GM12891 (cell line): ENCODE measurements around the gene RNF13.
A peak's percentile ranks its signal among the peaks of the same experiment; 100 is the strongest.
"Not testable (repeated sequence)": the region's sequence is repeated elsewhere in the genome, so short reads cannot be mapped to it uniquely, and the experiment has no call there.

Experiments used
- DNase-seq: peaks from one replicate; pipeline ENCODE4 v3.0.0; 2011; ENCODE audit warnings: low spot score; ENCODE audit not compliant: insufficient read length
- FAIRE-seq: peaks from 2 replicates; lab custom pipeline; 2011; peaks lifted over from hg19 to GRCh38; lab: Jason Lieb, UNC
- PAX5 ChIP-seq: IDR thresholded peaks from 2 replicates; pipeline ENCODE4 v1.6.1; 2011; ENCODE audit warnings: low read length, moderate library complexity, mild to moderate bottlenecking; ENCODE audit not compliant: insufficient read depth, severe bottlenecking
- POLR2A ChIP-seq: IDR thresholded peaks from 2 replicates; pipeline ENCODE4 v1.6.1; 2011; ENCODE audit warnings: low read depth, low read length, control low read depth
- POLR2AphosphoS5 ChIP-seq: IDR thresholded peaks from 2 replicates; pipeline ENCODE4 v1.6.1; 2011; ENCODE audit warnings: low read depth, low read length, control low read depth
- POU2F2 ChIP-seq: IDR thresholded peaks from 2 replicates; pipeline ENCODE4 v1.6.1; 2011; ENCODE audit warnings: low read depth, mild to moderate bottlenecking, control low read depth, low read length, moderate library complexity
- SPI1 ChIP-seq: IDR thresholded peaks from 2 replicates; pipeline ENCODE4 v1.6.1; 2011; ENCODE audit warnings: low read depth, low read length, control low read depth
- TAF1 ChIP-seq: IDR thresholded peaks from 2 replicates; pipeline ENCODE4 v1.6.1; 2011; ENCODE audit warnings: low read depth, low read length, control low read depth

Gene RNF13

GRCh38 chr3:149971403-149972075, 158.5 kb downstream of the RNF13 start:
- TF ChIP-seq PAX5: no peak
- TF ChIP-seq POLR2AphosphoS5: no peak
- TF ChIP-seq TAF1: no peak
- no peak for TF ChIP-seq POLR2A
- no peak for TF ChIP-seq SPI1
- TF ChIP-seq POU2F2: no peak
- peak; percentile 18 for DNase-seq
- no peak for FAIRE-seq

- TF ChIP-seq PAX5 (no peak), POLR2A (no peak), SPI1 (no peak), TAF1 (no peak), POU2F2 (no peak), POLR2AphosphoS5 (no peak)
- DNase-seq (no peak), FAIRE-seq (peak; percentile 41)
These were observed 162.9 kb downstream of the RNF13 start for GRCh38 chr3:149975919-149976318.

GRCh38 chr3:149977386-149977785, 164.4 kb downstream of the RNF13 start:
- no peak for TF ChIP-seq POU2F2
- TF ChIP-seq POLR2AphosphoS5: no peak
- TF ChIP-seq TAF1: no peak
- TF ChIP-seq POLR2A: no peak
- no peak for TF ChIP-seq PAX5
- TF ChIP-seq SPI1: no peak
- no peak for FAIRE-seq
- no peak for DNase-seq

GRCh38 chr3:149981979-149982378, 169.0 kb downstream of the RNF13 start:
- not testable (repeated sequence) for DNase-seq
- FAIRE-seq: peak; percentile 88

GRCh38 chr3:149983053-149983452, 170.0 kb downstream of the RNF13 start:
- DNase-seq, FAIRE-seq: not testable (repeated sequence)

- DNase-seq (no peak), FAIRE-seq (no peak)
- TF ChIP-seq PAX5 (no peak), POU2F2 (no peak), POLR2A (no peak), TAF1 (no peak), SPI1 (no peak), POLR2AphosphoS5 (no peak)
These were observed 170.6 kb downstream of the RNF13 start for GRCh38 chr3:149983628-149984027.

- TF ChIP-seq TAF1 (no peak), POU2F2 (no peak), PAX5 (no peak), POLR2AphosphoS5 (no peak), SPI1 (no peak), POLR2A (no peak)
- DNase-seq (no peak), FAIRE-seq (no peak)
These were observed 176.3 kb downstream of the RNF13 start for GRCh38 chr3:149989307-149989706.

GRCh38 chr3:149990423-149990948, 177.5 kb downstream of the RNF13 start:
- FAIRE-seq: no peak
- DNase-seq: no peak
- TF ChIP-seq TAF1 (no peak), POU2F2 (no peak), SPI1 (peak; percentile 28; the same call in 1 of the 2 replicates)

GRCh38 chr3:149992416-149993058, 179.5 kb downstream of the RNF13 start:
- DNase-seq: no peak
- TF ChIP-seq PAX5 (no peak), POLR2AphosphoS5 (no peak), POU2F2 (no peak), TAF1 (no peak), SPI1 (no peak)
- FAIRE-seq: no peak

- DNase-seq (no peak), FAIRE-seq (no peak)
- TF ChIP-seq POU2F2 (no peak), POLR2AphosphoS5 (no peak), PAX5 (no peak), SPI1 (no peak), POLR2A (no peak), TAF1 (no peak)
These were observed 185.9 kb downstream of the RNF13 start for GRCh38 chr3:149998946-149999345.
